ENCODE measurements around the gene VCAM1. TPM values are rescaled to one million over a fixed set of nuclear protein-coding genes. Genes with fewer than 3 reads are reported as not detected.

Gene VCAM1
- total RNA-seq, 2 donors from 2014 or later: 3.5 to 7.4 TPM

GRCh38 chr1:100735244-100735643 lies 15.7 kb downstream of the VCAM1 start:
- H3K9ac ChIP-seq (ENCODE audit: low read depth in 2 of 2, low read length in 2 of 2): no peak overlapping the region
- intact Hi-C loops (cut with DNase I): no loop called here
- no peak overlapping the region for H3K4me3 ChIP-seq
- H3K4me1 ChIP-seq: no peaks in the 10 kb centered on the region
- no peak overlapping the region for H3K27ac ChIP-seq
- no peak for TF ChIP-seq CTCF (IDR thresholded peaks at IDR 0.05)
- no peak for DNase-seq
- no peaks in the 10 kb centered on the region for H3K36me3 ChIP-seq
- no peaks in the 10 kb centered on the region for H3K27me3 ChIP-seq
- H3K9me3 ChIP-seq: no peaks in the 10 kb centered on the region

GRCh38 chr1:100736324-100736723 lies 16.8 kb downstream of the VCAM1 start:
- TF ChIP-seq CTCF (IDR thresholded peaks at IDR 0.05): no peak
- H3K36me3 ChIP-seq: no peaks in the 10 kb centered on the region
- H3K4me1 ChIP-seq: no peaks in the 10 kb centered on the region
- intact Hi-C loops (cut with DNase I): no loop called here
- H3K9ac ChIP-seq (ENCODE audit: low read depth in 2 of 2, low read length in 2 of 2): no peak overlapping the region
- no peaks in the 10 kb centered on the region for H3K9me3 ChIP-seq
- H3K27ac ChIP-seq: no peak overlapping the region
- H3K27me3 ChIP-seq: no peaks in the 10 kb centered on the region
- no peak overlapping the region for H3K4me3 ChIP-seq
- DNase-seq: no peak

GRCh38 chr1:100736746-100737145 lies 17.2 kb downstream of the VCAM1 start:
- TF ChIP-seq CTCF (IDR thresholded peaks at IDR 0.05): no peak
- no peak for DNase-seq
- intact Hi-C loops (cut with DNase I): no loop called here
- no peaks in the 10 kb centered on the region for H3K4me1 ChIP-seq
- H3K36me3 ChIP-seq: no peaks in the 10 kb centered on the region
- no peaks in the 10 kb centered on the region for H3K9me3 ChIP-seq
- no peaks in the 10 kb centered on the region for H3K27me3 ChIP-seq
- H3K4me3 ChIP-seq: no peak overlapping the region
- no peak overlapping the region for H3K9ac ChIP-seq (ENCODE audit: low read depth in 2 of 2, low read length in 2 of 2)
- H3K27ac ChIP-seq: no peak overlapping the region

- intact Hi-C loops (cut with DNase I): no loop called here
Measured at GRCh38 chr1:100746542-100746932, 27.0 kb downstream of the VCAM1 start.

GRCh38 chr1:100747771-100748170 lies 28.2 kb downstream of the VCAM1 start:
- no peak for TF ChIP-seq CTCF (IDR thresholded peaks at IDR 0.05)
- no peak overlapping the region for H3K27ac ChIP-seq
- H3K9me3 ChIP-seq: no peaks in the 10 kb centered on the region
- H3K4me1 ChIP-seq: no peaks in the 10 kb centered on the region
- no peak overlapping the region for H3K4me3 ChIP-seq
- intact Hi-C loops (cut with DNase I): no loop called here
- H3K9ac ChIP-seq (ENCODE audit: low read depth in 2 of 2, low read length in 2 of 2): no peak overlapping the region
- H3K27me3 ChIP-seq: no peaks in the 10 kb centered on the region
- no peak for DNase-seq
- H3K36me3 ChIP-seq: no peaks in the 10 kb centered on the region

More at GRCh38 chr1:100746542-100746932, 27.0 kb downstream of the VCAM1 start:
- H3K9me3 ChIP-seq: no peaks in the 10 kb centered on the region
- H3K27me3 ChIP-seq: no peaks in the 10 kb centered on the region
- H3K4me3 ChIP-seq: no peak overlapping the region
- no peak for TF ChIP-seq CTCF (IDR thresholded peaks at IDR 0.05)
- H3K36me3 ChIP-seq: no peaks in the 10 kb centered on the region
- H3K4me1 ChIP-seq: no peaks in the 10 kb centered on the region
- no peak for DNase-seq
- H3K9ac ChIP-seq (ENCODE audit: low read depth in 2 of 2, low read length in 2 of 2): no peak overlapping the region
- H3K27ac ChIP-seq: no peak overlapping the region

Data from colonic mucosa (tissue), 4 donors.